Neural cell (in vitro differentiated cells): ENCODE results near the gene BABAM2. TPM values are rescaled to one million over a fixed set of nuclear protein-coding genes. Genes with fewer than 3 reads are reported as not detected.

Experiments
- H2AFZ ChIP-seq: fragments of 200-600, 300-800 bp; sonication (generic), shearing (Covaris generic); 2 replicates; pipeline ENCODE4 v1.6.0; 2014; ENCODE audit warnings: low read depth, mild to moderate bottlenecking, antibody characterized with exemption, low read length, moderate library complexity
- H3F3A ChIP-seq: fragments of 200-600 bp; shearing (Covaris generic); 2 replicates; pipeline ENCODE4 v1.6.1; 2016; ENCODE audit warnings: mild to moderate bottlenecking, moderate library complexity, mixed read lengths, antibody characterized with exemption, low read length; ENCODE audit not compliant: insufficient read depth, poor library complexity, severe bottlenecking
- H3K27ac ChIP-seq: fragments of 200-600, 300-800 bp; sonication (generic), shearing (Covaris generic); 2 replicates; pipeline ENCODE4 v1.5.1; 2014; ENCODE audit warnings: mild to moderate bottlenecking, low read length, moderate library complexity
- H3K27me3 ChIP-seq: fragments of 300-800, 200-600 bp; sonication (generic), shearing (Covaris generic); 2 replicates; pipeline ENCODE4 v1.6.0; 2014; ENCODE audit warnings: mild to moderate bottlenecking, low read depth, low read length, moderate library complexity; ENCODE audit not compliant: insufficient read depth
- H3K36me3 ChIP-seq: fragments of 300-800, 200-600 bp; sonication (generic), shearing (Covaris generic); 2 replicates; pipeline ENCODE4 v1.5.1; 2014; ENCODE audit warnings: mild to moderate bottlenecking, antibody characterized with exemption, low read length, moderate library complexity; ENCODE audit not compliant: insufficient read depth
- H3K4me2 ChIP-seq: fragments of 300-800, 200-600 bp; sonication (generic), shearing (Covaris generic); 2 replicates; pipeline ENCODE4 v1.6.0; 2014; ENCODE audit warnings: mild to moderate bottlenecking, low read length
- H3K4me3 ChIP-seq: fragments of 300-800, 200-600 bp; sonication (generic), shearing (Covaris generic); 2 replicates; pipeline ENCODE4 v1.5.1; 2014; ENCODE audit warnings: mild to moderate bottlenecking, low read length, moderate library complexity
- H3K79me2 ChIP-seq: fragments of 200-600 bp; shearing (Covaris generic); replicated peaks from 2 replicates; pipeline ENCODE4 v1.6.0; 2014; ENCODE audit warnings: mild to moderate bottlenecking, low read length, moderate library complexity; ENCODE audit not compliant: insufficient read depth
- H3K9ac ChIP-seq: fragments of 300-800, 200-600 bp; sonication (generic), shearing (Covaris generic); 2 replicates; pipeline ENCODE4 v1.6.1; 2016; ENCODE audit warnings: mild to moderate bottlenecking, low read length, mixed read lengths
- H3K9me2 ChIP-seq: fragments of 200-600 bp; shearing (Covaris generic); 2 replicates; pipeline ENCODE4 v1.6.1; 2016; ENCODE audit warnings: mild to moderate bottlenecking, low read length, mixed read lengths; ENCODE audit not compliant: insufficient read depth
- H3K9me3 ChIP-seq: fragments of 200-600, 300-800 bp; sonication (generic), shearing (Covaris generic); 2 replicates; pipeline ENCODE4 v1.6.1; 2016; ENCODE audit warnings: mild to moderate bottlenecking, mixed run types, low read length, moderate library complexity, mixed read lengths
- H4K20me1 ChIP-seq: fragments of 200-600 bp; shearing (Covaris generic); 2 replicates; pipeline ENCODE4 v1.6.1; 2016; ENCODE audit warnings: mild to moderate bottlenecking, mixed run types; ENCODE audit not compliant: insufficient read depth
- EP300 ChIP-seq: fragments of 450-650 bp; conservative IDR thresholded peaks from 2 replicates; pipeline ENCODE4 v1.6.1; 2014; ENCODE audit warnings: antibody characterized with exemption, mild to moderate bottlenecking, moderate library complexity; ENCODE audit not compliant: poor library complexity, severe bottlenecking
- EZH2 ChIP-seq: fragments of 200-600, 300-800 bp; shearing (Covaris generic), sonication (generic); IDR thresholded peaks from 2 replicates; pipeline ENCODE4 v1.6.1; 2014; ENCODE audit warnings: antibody characterized with exemption, low read length, borderline replicate concordance, mild to moderate bottlenecking; ENCODE audit not compliant: insufficient read depth, poor library complexity, severe bottlenecking
- MXI1 ChIP-seq: fragments of 450-650 bp; conservative IDR thresholded peaks from 2 replicates; pipeline ENCODE4 v1.6.1; 2014; ENCODE audit warnings: antibody characterized with exemption, mild to moderate bottlenecking; ENCODE audit not compliant: poor library complexity, severe bottlenecking
- POLR2AphosphoS5 ChIP-seq: IDR thresholded peaks from 2 replicates; pipeline ENCODE4 v1.6.1; 2012
- RAD21 ChIP-seq: fragments of 450-650 bp; conservative IDR thresholded peaks from 2 replicates; pipeline ENCODE4 v1.6.1; 2014; ENCODE audit warnings: antibody characterized with exemption, mild to moderate bottlenecking, moderate library complexity
- REST ChIP-seq: IDR thresholded peaks from 2 replicates; pipeline ENCODE4 v1.6.1; 2012; ENCODE audit warnings: borderline replicate concordance
- SMC3 ChIP-seq: fragments of 450-650 bp; conservative IDR thresholded peaks from 2 replicates; pipeline ENCODE4 v1.6.1; 2014; ENCODE audit warnings: antibody characterized with exemption, mild to moderate bottlenecking, moderate library complexity; ENCODE audit not compliant: poor library complexity
- TAF1 ChIP-seq: IDR thresholded peaks from 2 replicates; pipeline ENCODE4 v1.6.1; 2012; ENCODE audit warnings: low read depth
- polyA plus RNA-seq: library from polyadenylated mRNA; depleted of rRNA; stranded (reverse); fragments of >200 nt; gene quantifications from 2 replicates; pipeline ENCODE4 v1.2.3, GENCODE V29; 2014
- TF ChIP-seq, protein P1 (sequence below): fragments of 450-650 bp; IDR thresholded peaks from 2 replicates; pipeline ENCODE4 v1.5.1; 2014; ENCODE audit warnings: antibody characterized with exemption, mild to moderate bottlenecking, moderate library complexity; ENCODE audit not compliant: poor library complexity, severe bottlenecking

Gene BABAM2
- polyA plus RNA-seq, 1 donor from 2014 or later = 15.3 TPM

- Histone ChIP-seq H4K20me1 (no peaks in the 10 kb centered on the region), H3K27ac (no peak overlapping the region)
These were observed 178.0 kb downstream of the BABAM2 start for GRCh38 chr2:28068527-28068926.

GRCh38 chr2:28071221-28071620, 180.7 kb downstream of the BABAM2 start:
- Histone ChIP-seq H3K27ac (no peak overlapping the region), H3K9ac (no peak overlapping the region), H3K4me2 (no peak overlapping the region), H3K79me2 (no peaks in the 10 kb centered on the region), H3K4me3 (no peak overlapping the region), H2AFZ (no peak overlapping the region), H3F3A (no peaks in the 10 kb centered on the region), H3K27me3 (no peaks in the 10 kb centered on the region), H3K9me3 (no peaks in the 10 kb centered on the region), H3K36me3 (no peaks in the 10 kb centered on the region), H4K20me1 (no peaks in the 10 kb centered on the region), H3K9me2 (no peaks in the 10 kb centered on the region)
- TF ChIP-seq TAF1 = no peak
- TF ChIP-seq REST = no peak
- no peak for TF ChIP-seq POLR2AphosphoS5
- no peak for TF ChIP-seq EZH2
- TF ChIP-seq MXI1 = no peak
- TF ChIP-seq SMC3 = no peak
- TF ChIP-seq RAD21 = no peak
- TF ChIP-seq EP300 = no peak

More at GRCh38 chr2:28068527-28068926, 178.0 kb downstream of the BABAM2 start:
- H3K9ac ChIP-seq = no peak overlapping the region
- H3K36me3 ChIP-seq = no peaks in the 10 kb centered on the region
- H3K9me2 ChIP-seq = no peaks in the 10 kb centered on the region
- no peak overlapping the region for H3K4me3 ChIP-seq
- no peak overlapping the region for H2AFZ ChIP-seq
- no peaks in the 10 kb centered on the region for H3K79me2 ChIP-seq
- TF ChIP-seq, protein P1, sequence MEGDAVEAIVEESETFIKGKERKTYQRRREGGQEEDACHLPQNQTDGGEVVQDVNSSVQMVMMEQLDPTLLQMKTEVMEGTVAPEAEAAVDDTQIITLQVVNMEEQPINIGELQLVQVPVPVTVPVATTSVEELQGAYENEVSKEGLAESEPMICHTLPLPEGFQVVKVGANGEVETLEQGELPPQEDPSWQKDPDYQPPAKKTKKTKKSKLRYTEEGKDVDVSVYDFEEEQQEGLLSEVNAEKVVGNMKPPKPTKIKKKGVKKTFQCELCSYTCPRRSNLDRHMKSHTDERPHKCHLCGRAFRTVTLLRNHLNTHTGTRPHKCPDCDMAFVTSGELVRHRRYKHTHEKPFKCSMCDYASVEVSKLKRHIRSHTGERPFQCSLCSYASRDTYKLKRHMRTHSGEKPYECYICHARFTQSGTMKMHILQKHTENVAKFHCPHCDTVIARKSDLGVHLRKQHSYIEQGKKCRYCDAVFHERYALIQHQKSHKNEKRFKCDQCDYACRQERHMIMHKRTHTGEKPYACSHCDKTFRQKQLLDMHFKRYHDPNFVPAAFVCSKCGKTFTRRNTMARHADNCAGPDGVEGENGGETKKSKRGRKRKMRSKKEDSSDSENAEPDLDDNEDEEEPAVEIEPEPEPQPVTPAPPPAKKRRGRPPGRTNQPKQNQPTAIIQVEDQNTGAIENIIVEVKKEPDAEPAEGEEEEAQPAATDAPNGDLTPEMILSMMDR = no peak
- TF ChIP-seq REST = no peak
- TF ChIP-seq SMC3 = no peak
- no peak for TF ChIP-seq MXI1
- TF ChIP-seq POLR2AphosphoS5 = no peak
- TF ChIP-seq RAD21 = no peak
- no peak for TF ChIP-seq EZH2
- TF ChIP-seq EP300 = no peak
- TF ChIP-seq TAF1 = no peak
- no peaks in the 10 kb centered on the region for H3K9me3 ChIP-seq
- no peak overlapping the region for H3K4me2 ChIP-seq
- no peaks in the 10 kb centered on the region for H3F3A ChIP-seq
- no peaks in the 10 kb centered on the region for H3K27me3 ChIP-seq
